GM06990 (cell line): Measurements from ENCODE around the gene CNIH3.
A peak's percentile ranks its signal among the peaks of the same experiment; 100 is the strongest.

Experiments
- DNase-seq: peaks from one replicate; pipeline ENCODE4 v3.0.0-alpha.2; 2011; ENCODE audit not compliant: insufficient read length; ENCODE audit errors: extremely low read depth
- H3K27me3 ChIP-seq: replicated peaks from 2 replicates; pipeline ENCODE4 v1.6.0; 2011; ENCODE audit warnings: low read length; ENCODE audit not compliant: control insufficient read depth, insufficient read depth
- H3K36me3 ChIP-seq: 2 replicates; pipeline ENCODE4 v1.5.1; 2011; ENCODE audit warnings: low read length; ENCODE audit not compliant: control insufficient read depth, insufficient read depth
- H3K4me3 ChIP-seq: replicated peaks from 2 replicates; pipeline ENCODE4 v1.5.1; 2011; ENCODE audit warnings: low read depth, mild to moderate bottlenecking, control low read depth, low read length
- CTCF ChIP-seq: IDR thresholded peaks from 2 replicates; pipeline ENCODE4 v1.5.1; 2011; ENCODE audit warnings: low read length, control low read depth, mild to moderate bottlenecking, inconsistent platforms; ENCODE audit not compliant: insufficient read depth, poor library complexity, severe bottlenecking

CNIH3 gene

GRCh38 chr1:224733027-224733911, 117.2 kb downstream of the CNIH3 start:
- peak; percentile 61 for DNase-seq
- no peak overlapping the region; the same call in 1 of the 2 replicates for H3K4me3 ChIP-seq
- H3K36me3 ChIP-seq, result no peaks in the 10 kb centered on the region
- no peaks in the 10 kb centered on the region for H3K27me3 ChIP-seq
- no peak for TF ChIP-seq CTCF

DNA sequence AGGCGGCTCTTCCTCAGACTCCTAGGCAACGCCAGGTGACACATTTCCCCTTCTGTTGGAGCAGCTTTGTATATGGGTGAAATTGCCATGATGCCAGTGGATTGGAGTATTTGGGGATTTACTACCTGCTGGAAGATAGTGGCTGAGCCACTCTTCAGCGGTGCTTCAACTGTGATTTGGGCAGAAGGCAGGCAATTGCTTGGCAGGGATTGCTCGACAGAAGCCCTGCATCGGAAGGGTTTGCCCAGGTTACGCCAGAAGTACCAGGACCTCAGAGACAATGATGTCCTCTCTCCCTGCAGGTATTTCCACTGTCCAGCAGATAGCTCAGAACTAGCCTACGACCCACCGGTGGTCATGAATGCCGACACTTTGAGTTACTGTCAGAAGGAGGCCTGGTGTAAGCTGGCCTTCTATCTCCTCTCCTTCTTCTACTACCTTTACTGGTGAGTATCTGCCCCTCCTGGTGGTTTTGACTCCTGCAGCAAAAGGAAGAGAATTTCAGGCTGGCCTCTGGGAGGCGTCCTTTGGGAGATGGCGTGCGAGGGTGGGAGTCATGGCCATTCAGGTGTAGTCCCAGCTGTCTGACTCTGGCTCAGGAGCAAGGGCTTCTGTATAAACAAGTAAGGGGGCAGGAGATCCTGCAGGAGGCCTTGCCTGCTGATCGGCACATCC, 118.3 kb downstream of the CNIH3 start:
- no peak for DNase-seq
- TF ChIP-seq CTCF, result peak; percentile 24
- Histone ChIP-seq H3K27me3 (no peaks in the 10 kb centered on the region), H3K4me3 (no peak overlapping the region), H3K36me3 (no peaks in the 10 kb centered on the region)

GRCh38 chr1:224735159-224735558, 119.0 kb downstream of the CNIH3 start:
- no peak for DNase-seq
- Histone ChIP-seq H3K27me3 (no peaks in the 10 kb centered on the region), H3K4me3 (no peak overlapping the region), H3K36me3 (no peaks in the 10 kb centered on the region)
- TF ChIP-seq CTCF, result no peak

GRCh38 chr1:224736619-224737352, 120.7 kb downstream of the CNIH3 start:
- no peak for TF ChIP-seq CTCF
- H3K4me3 ChIP-seq, result no peak overlapping the region
- DNase-seq, result peak; percentile 64

GRCh38 chr1:224737353-224737727, 121.2 kb downstream of the CNIH3 start:
- Histone ChIP-seq H3K4me3 (no peak overlapping the region), H3K27me3 (no peaks in the 10 kb centered on the region), H3K36me3 (no peaks in the 10 kb centered on the region)
- no peak for DNase-seq
- TF ChIP-seq CTCF, result no peak

More at GRCh38 chr1:224736619-224737352, 120.7 kb downstream of the CNIH3 start:
- Histone ChIP-seq H3K27me3 (no peaks in the 10 kb centered on the region), H3K36me3 (no peaks in the 10 kb centered on the region)
